IMR-90 (cell line): ENCODE measurements around the gene ELMO1. TPM values are rescaled to one million over a fixed set of nuclear protein-coding genes. Genes with fewer than 3 reads are reported as not detected.

Source experiments
- ATAC-seq: fragments of 200-7000 bp; cut with Tn5 transposase; 2 replicates; pipeline ENCODE4 v1.9.1; 2020; ENCODE audit warnings: low read depth, mild to moderate bottlenecking, moderate library complexity
- BruUV-seq: library from RNA; stranded (reverse); fragments of 400-500 nt; replicated peaks from 2 replicates; lab custom pipeline; 2021; lab: Mats Ljungman, UMichigan
- CTCF ChIA-PET: fragments of 300-600 bp; formaldehyde crosslinking; extraction: SDS; loops from one replicate; lab custom pipeline; 2021; ENCODE audit warnings: antibody characterized with exemption; lab: Yijun Ruan, JAX
- POLR2A ChIA-PET: fragments of 300-600 bp; sonication (Branson Sonifier 250); formaldehyde crosslinking; loops from one replicate; lab custom pipeline; 2022; ENCODE audit warnings: antibody characterized with exemption; ENCODE audit not compliant: unreplicated experiment; lab: Charles Lee
- DNase-seq: peaks from one replicate; pipeline ENCODE4 v3.0.0; 2013
- H2AFZ ChIP-seq: replicated peaks from 2 replicates; pipeline ENCODE3; 2013; ENCODE audit warnings: low read length, mild to moderate bottlenecking; ENCODE audit not compliant: poor library complexity
- H2AK5ac ChIP-seq: 2 replicates; pipeline ENCODE4 v1.6.1; 2013; ENCODE audit warnings: low read depth, low read length, inconsistent platforms
- H2AK9ac ChIP-seq: replicated peaks from 2 replicates; pipeline ENCODE3; 2013; ENCODE audit warnings: mild to moderate bottlenecking, low read depth, low read length, moderate library complexity; ENCODE audit not compliant: poor library complexity
- H2BK120ac ChIP-seq: 2 replicates; pipeline ENCODE4 v1.6.1; 2013; ENCODE audit warnings: low read depth, low read length, inconsistent platforms
- H2BK15ac ChIP-seq: 3 replicates; pipeline ENCODE4 v1.6.1; 2013; ENCODE audit warnings: low read depth, low read length, inconsistent platforms
- H2BK20ac ChIP-seq: 2 replicates; pipeline ENCODE4 v1.6.1; 2013; ENCODE audit warnings: low read depth, mild to moderate bottlenecking, inconsistent platforms, low read length, moderate library complexity
- H2BK5ac ChIP-seq: 2 replicates; pipeline ENCODE4 v1.6.1; 2013; ENCODE audit warnings: mild to moderate bottlenecking, low read depth, low read length, inconsistent platforms; ENCODE audit not compliant: poor library complexity, severe bottlenecking
- H3K14ac ChIP-seq: replicated peaks from 2 replicates; pipeline ENCODE4 v1.6.1; 2013; ENCODE audit warnings: low read depth, low read length, inconsistent platforms
- H3K18ac ChIP-seq: 2 replicates; pipeline ENCODE4 v1.6.1; 2013; ENCODE audit warnings: low read depth, low read length, control low read depth
- H3K23ac ChIP-seq: 2 replicates; pipeline ENCODE4 v1.6.1; 2013; ENCODE audit warnings: low read depth, low read length, inconsistent platforms
- H3K27ac ChIP-seq: 2 replicates; pipeline ENCODE4 v1.5.1; 2013; ENCODE audit warnings: mild to moderate bottlenecking, control low read depth, low read length; ENCODE audit not compliant: insufficient read depth
- H3K27me3 ChIP-seq: 2 replicates; pipeline ENCODE4 v1.6.1; 2013; ENCODE audit warnings: low read length; ENCODE audit not compliant: control insufficient read depth, insufficient read depth
- H3K36me3 ChIP-seq: 2 replicates; pipeline ENCODE4 v1.6.1; 2013; ENCODE audit warnings: low read length, mixed read lengths; ENCODE audit not compliant: control insufficient read depth, insufficient read depth
- H3K4ac ChIP-seq: 2 replicates; pipeline ENCODE4 v1.6.1; 2013; ENCODE audit warnings: low read depth, low read length, inconsistent platforms
- H3K4me1 ChIP-seq: 2 replicates; pipeline ENCODE4 v1.6.1; 2013; ENCODE audit warnings: low read length, mixed read lengths; ENCODE audit not compliant: control insufficient read depth, insufficient read depth
- H3K4me2 ChIP-seq: 2 replicates; pipeline ENCODE4 v1.6.1; 2013; ENCODE audit warnings: low read depth, mild to moderate bottlenecking, control low read depth, low read length, moderate library complexity
- H3K4me3 ChIP-seq: 2 replicates; pipeline ENCODE4 v1.5.1; 2013; ENCODE audit warnings: low read depth, mild to moderate bottlenecking, control low read depth, low read length, moderate library complexity; ENCODE audit not compliant: insufficient read depth
- H3K56ac ChIP-seq: 2 replicates; pipeline ENCODE4 v1.6.1; 2013; ENCODE audit warnings: low read length, inconsistent platforms; ENCODE audit not compliant: insufficient read depth; ENCODE audit errors: extremely low read depth
- H3K79me1 ChIP-seq, 2 experiments: 2 replicates each; pipeline ENCODE4 v1.6.1; 2013; ENCODE audit warnings: low read length in 2 of 2, inconsistent platforms in 1 of 2, low read depth in 1 of 2
- H3K9ac ChIP-seq: 2 replicates; pipeline ENCODE4 v1.6.1; 2013; ENCODE audit warnings: low read depth, low read length, control low read depth
- H3K9me1 ChIP-seq: 2 replicates; pipeline ENCODE4 v1.6.1; 2013; ENCODE audit warnings: low read length, inconsistent platforms; ENCODE audit not compliant: insufficient read depth
- H3K9me3 ChIP-seq: 2 replicates; pipeline ENCODE4 v1.6.1; 2013; ENCODE audit warnings: low read length; ENCODE audit not compliant: control insufficient read depth, insufficient read depth
- H4K20me1 ChIP-seq: 2 replicates; pipeline ENCODE4 v1.6.1; 2013; ENCODE audit warnings: low read length, inconsistent platforms; ENCODE audit not compliant: insufficient read depth
- H4K5ac ChIP-seq: 2 replicates; pipeline ENCODE4 v1.6.1; 2013; ENCODE audit warnings: mild to moderate bottlenecking, low read depth, low read length, control low read depth
- H4K8ac ChIP-seq, 2 experiments: 2 replicates each; pipeline ENCODE4 v1.6.1; 2013; ENCODE audit warnings: low read depth in 2 of 2, low read length in 2 of 2, control low read depth in 1 of 2, inconsistent platforms in 1 of 2
- H4K91ac ChIP-seq: 2 replicates; pipeline ENCODE4 v1.6.1; 2013; ENCODE audit warnings: low read depth, low read length, inconsistent platforms; ENCODE audit not compliant: insufficient read depth
- BHLHE40 ChIP-seq: fragments of 150-350 bp; IDR thresholded peaks from 2 replicates; pipeline ENCODE4 v1.6.1; 2016; ENCODE audit warnings: mild to moderate bottlenecking, low read depth, low read length
- CEBPB ChIP-seq: IDR thresholded peaks from 2 replicates; pipeline ENCODE4 v1.6.1; 2012; ENCODE audit warnings: low read depth, low read length, improper control_type of control experiment
- CHD1 ChIP-seq: IDR thresholded peaks from 2 replicates; pipeline ENCODE4 v1.6.1; 2012; ENCODE audit warnings: low read depth, low read length, improper control_type of control experiment
- FOS ChIP-seq: fragments of 150-350 bp; IDR thresholded peaks from 2 replicates; pipeline ENCODE4 v1.6.1; 2016; ENCODE audit warnings: low read depth, low read length
- MAFK ChIP-seq: IDR thresholded peaks from 2 replicates; pipeline ENCODE4 v1.6.1; 2012; ENCODE audit warnings: low read depth, low read length, improper control_type of control experiment
- MXI1 ChIP-seq: IDR thresholded peaks from 2 replicates; pipeline ENCODE4 v1.6.1; 2012; ENCODE audit warnings: low read depth, mild to moderate bottlenecking, low read length, moderate library complexity, borderline replicate concordance
- NFE2L2 ChIP-seq: fragments of 150-350 bp; IDR thresholded peaks from 2 replicates; pipeline ENCODE4 v1.6.1; 2016; ENCODE audit warnings: low read depth, mild to moderate bottlenecking, low read length
- POLR2A ChIP-seq: IDR thresholded peaks from 2 replicates; pipeline ENCODE4 v1.6.1; 2012; ENCODE audit warnings: mild to moderate bottlenecking, low read depth, low read length
- RAD21 ChIP-seq: IDR thresholded peaks from 2 replicates; pipeline ENCODE4 v1.6.1; 2012; ENCODE audit warnings: low read length, improper control_type of control experiment
- RCOR1 ChIP-seq: IDR thresholded peaks from 2 replicates; pipeline ENCODE4 v1.6.1; 2012; ENCODE audit warnings: mild to moderate bottlenecking, low read length, improper control_type of control experiment; ENCODE audit not compliant: insufficient replicate concordance
- RFX5 ChIP-seq: IDR thresholded peaks from 2 replicates; pipeline ENCODE4 v1.8.0; 2012; ENCODE audit warnings: low read depth, mild to moderate bottlenecking, low read length, moderate library complexity
- SMC3 ChIP-seq: fragments of 150-350 bp; IDR thresholded peaks from 2 replicates; pipeline ENCODE4 v1.6.1; 2016; ENCODE audit warnings: low read depth, mild to moderate bottlenecking, antibody characterized with exemption, low read length, moderate library complexity
- WGBS, 2 experiments: methylation state at CpG; one replicate each; pipeline versions ENCODE4 v1.1.5 to v1.1.7; 2013; ENCODE audit warnings: missing lambda C conversion rate in 2 of 2; ENCODE audit not compliant: insufficient read length in 1 of 2; ENCODE audit errors: extremely low coverage in 2 of 2; 5-methylcytosine and 5-hydroxymethylcytosine counted together
- dilution Hi-C: fragments of 300-500 bp; cut with HindIII; formaldehyde crosslinking; loops from one replicate; pipeline ENCODE4 v1.14.3; 2018; ENCODE audit warnings: low sequenced_read_pairs; ENCODE audit not compliant: unreplicated experiment
- in situ Hi-C: fragments of 300-500 bp; cut with MboI; formaldehyde crosslinking; loops from 3 replicates; pipeline ENCODE4 v1.14.3; 2019; ENCODE audit warnings: low sequenced_read_pairs, inconsistent platforms, mixed read lengths
- intact Hi-C: fragments of 100-400 bp; cut with micrococcal nuclease; formaldehyde crosslinking; loops from 2 replicates; pipeline ENCODE4 v1.10.0; 2022
- polyA plus RNA-seq, 3 experiments: library from polyadenylated mRNA; depleted of rRNA; stranded (reverse); fragments of >200 nt; gene quantifications; 2 replicates each; pipeline ENCODE4 v1.2.3, GENCODE V29; 2012; ENCODE audit warnings: low replicate concordance in 1 of 3
- total RNA-seq: library from RNA; depleted of rRNA; stranded (reverse); fragments of >200 nt; gene quantifications from 2 replicates; pipeline ENCODE4 v1.2.3, GENCODE V29; 2012
- TF ChIP-seq, protein P1 (sequence below): fragments of 150-350 bp; IDR thresholded peaks from 2 replicates; pipeline ENCODE4 v1.6.1; 2016; ENCODE audit warnings: low read depth, mild to moderate bottlenecking, low read length, moderate library complexity, borderline replicate concordance
- TF ChIP-seq, protein P2 (sequence below): fragments of 150-350 bp; IDR thresholded peaks from 2 replicates; pipeline ENCODE4 v1.6.1; 2017; ENCODE audit warnings: mild to moderate bottlenecking, antibody characterized with exemption, low read length, low read depth

Gene ELMO1
- total and polyA plus RNA-seq, 2 of the 4 experiments (the other 2 are of a cell fraction): 0.03 TPM; not detected in 1

DNA sequence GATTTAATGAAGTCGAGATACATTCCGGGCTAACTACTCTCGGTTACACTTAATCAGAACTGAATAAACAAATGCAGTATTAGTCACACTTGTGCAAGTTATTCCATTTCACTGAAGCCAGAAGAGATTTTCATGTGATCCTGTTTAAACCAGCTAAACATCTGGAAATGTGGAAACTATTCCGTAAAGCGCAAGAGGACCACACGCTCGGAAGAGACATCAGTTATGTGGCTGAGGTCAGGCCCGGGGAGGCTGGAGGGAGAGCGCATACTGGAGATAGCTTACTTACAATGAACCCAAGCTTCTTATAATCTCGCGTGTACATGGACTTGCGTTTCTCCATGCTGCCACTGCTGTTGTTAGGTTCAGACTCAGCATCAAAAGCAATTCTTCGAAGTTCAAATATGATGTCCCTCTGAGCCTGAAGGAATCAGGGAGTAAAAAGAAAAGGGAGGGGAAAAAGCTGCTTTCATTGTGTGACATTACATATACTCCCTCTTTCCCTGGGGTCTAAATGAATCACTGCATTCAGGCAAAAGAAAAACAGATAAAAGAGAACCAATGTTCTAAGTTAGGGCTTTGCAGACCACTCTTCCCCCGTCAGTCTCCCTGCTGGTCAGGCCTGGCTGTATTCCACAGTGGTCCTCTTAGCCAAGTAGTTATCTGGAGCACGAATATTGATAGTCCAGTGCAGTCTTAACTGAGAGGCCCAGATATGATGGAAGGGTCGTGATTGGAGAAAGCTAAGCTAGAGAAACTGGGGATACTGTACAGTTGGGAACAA is 237.4 kb downstream of the ELMO1 start (continued):
- TF ChIP-seq RFX5 (no peak), POLR2A (no peak)

DNA sequence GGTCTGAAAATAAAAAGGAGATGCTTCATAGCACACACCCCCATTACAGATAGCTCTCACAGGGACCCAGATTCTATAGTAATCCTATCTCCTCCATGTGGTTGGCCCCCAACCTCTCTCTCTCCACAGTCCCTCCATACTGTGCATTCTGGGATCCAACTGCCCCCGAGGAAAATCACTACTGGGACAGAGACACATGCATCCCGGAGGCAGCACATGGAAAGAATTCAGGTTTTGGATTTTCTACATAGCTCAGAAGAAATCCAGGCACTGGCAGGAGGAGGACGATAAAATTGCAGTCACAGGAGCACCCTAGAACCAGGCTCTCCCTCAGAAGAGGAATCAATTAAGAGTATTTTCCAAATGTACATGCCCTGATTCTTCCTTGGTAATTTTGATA is 239.5 kb downstream of the ELMO1 start:
- Histone ChIP-seq H3K18ac (no peak overlapping the region), H2AFZ (no peak overlapping the region), H3K56ac (no peak overlapping the region), H3K9me1 (no peaks in the 10 kb centered on the region; the same call in 1 of the 2 replicates), H3K9ac (no peak overlapping the region), H3K36me3 (no peaks in the 10 kb centered on the region), H2AK9ac (no peak overlapping the region), H3K27ac (no peak overlapping the region), H4K8ac (no peak overlapping the region), H3K4me2 (no peak overlapping the region), H3K27me3 (no peaks in the 10 kb centered on the region), H3K9me3 (no peaks in the 10 kb centered on the region), H2AK5ac (no peak overlapping the region), H3K14ac (no peak overlapping the region), H2BK15ac (no peak overlapping the region), H3K4ac (no peak overlapping the region), H4K91ac (no peak overlapping the region), H3K4me1 (peaks cover 2% of the 10 kb centered on the region; the same call in 1 of the 2 replicates), H2BK5ac (no peak overlapping the region), H2BK120ac (no peak overlapping the region), H3K4me3 (no peak overlapping the region), H4K20me1 (no peaks in the 10 kb centered on the region), H2BK20ac (no peak overlapping the region), H4K5ac (no peak overlapping the region), H3K79me1 (no peaks in the 10 kb centered on the region), H3K23ac (no peak overlapping the region)
- intact Hi-C loops: loop anchor here (2.0 kb wide), 2 partner anchors 286 to 898 kb away; no protein-coding TSS in a partner anchor
- BruUV-seq: no TSS peak
- ChIA-PET CTCF (interaction anchor here (0.7 to 0.9 kb wide), 2 partner anchors 285 to 724 kb away, joined by 3 read pairs; no protein-coding TSS in a partner anchor), POLR2A (no interaction called here)
- no peak for DNase-seq
- in situ Hi-C loops: loop anchor here (25.0 kb wide), 1 partner anchor 628 kb away; the partner anchor contains the start of gene NME8
- ATAC-seq: no peak
- WGBS, 2 experiments: no CpG with 5 or more reads among the region's 3 CpGs
- dilution Hi-C loops: no loop called here
- TF ChIP-seq FOS (no peak), RFX5 (no peak), SMC3 (no peak), MAFK (no peak), RAD21 (no peak), NFE2L2 (no peak), MXI1 (no peak), RCOR1 (no peak), CHD1 (no peak), BHLHE40 (no peak), POLR2A (no peak), CEBPB (no peak)
- TF ChIP-seq, protein P1, sequence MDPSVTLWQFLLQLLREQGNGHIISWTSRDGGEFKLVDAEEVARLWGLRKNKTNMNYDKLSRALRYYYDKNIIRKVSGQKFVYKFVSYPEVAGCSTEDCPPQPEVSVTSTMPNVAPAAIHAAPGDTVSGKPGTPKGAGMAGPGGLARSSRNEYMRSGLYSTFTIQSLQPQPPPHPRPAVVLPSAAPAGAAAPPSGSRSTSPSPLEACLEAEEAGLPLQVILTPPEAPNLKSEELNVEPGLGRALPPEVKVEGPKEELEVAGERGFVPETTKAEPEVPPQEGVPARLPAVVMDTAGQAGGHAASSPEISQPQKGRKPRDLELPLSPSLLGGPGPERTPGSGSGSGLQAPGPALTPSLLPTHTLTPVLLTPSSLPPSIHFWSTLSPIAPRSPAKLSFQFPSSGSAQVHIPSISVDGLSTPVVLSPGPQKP: no peak
- TF ChIP-seq, protein P2, sequence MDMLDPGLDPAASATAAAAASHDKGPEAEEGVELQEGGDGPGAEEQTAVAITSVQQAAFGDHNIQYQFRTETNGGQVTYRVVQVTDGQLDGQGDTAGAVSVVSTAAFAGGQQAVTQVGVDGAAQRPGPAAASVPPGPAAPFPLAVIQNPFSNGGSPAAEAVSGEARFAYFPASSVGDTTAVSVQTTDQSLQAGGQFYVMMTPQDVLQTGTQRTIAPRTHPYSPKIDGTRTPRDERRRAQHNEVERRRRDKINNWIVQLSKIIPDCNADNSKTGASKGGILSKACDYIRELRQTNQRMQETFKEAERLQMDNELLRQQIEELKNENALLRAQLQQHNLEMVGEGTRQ: no peak
